Omental fat pad (tissue), 4 donors: ENCODE data around the gene HHEX. TPM values are rescaled to one million over a fixed set of nuclear protein-coding genes. Genes with fewer than 3 reads are reported as not detected.
"Not testable (repeated sequence)": the region's sequence is repeated elsewhere in the genome, so short reads cannot be mapped to it uniquely, and the experiment has no call there.

Source experiments
- ATAC-seq: fragments of 150-250 bp; one replicate; pipeline ENCODE4 v1.9.1; 2016; ENCODE audit warnings: mild to moderate bottlenecking, moderate library complexity; ENCODE audit not compliant: low FRiP score
- DNase-seq: peaks from one replicate; pipeline ENCODE4 v3.0.0-alpha.2; 2019; ENCODE audit warnings: low spot score
- CTCF ChIP-seq, 3 donors: fragments of 450-650 bp; IDR thresholded peaks; one replicate each; pipeline ENCODE4 v1.5.1; 2016 to 2017; ENCODE audit warnings: antibody characterized with exemption in 3 of 3, mild to moderate bottlenecking in 3 of 3, moderate library complexity in 2 of 3
- small RNA-seq: library from RNA; depleted of rRNA; stranded (forward); fragments of <200 nt; gene quantifications from one replicate; pipeline ENCODE3, GENCODE V24; 2016
- total RNA-seq, 4 donors: library from RNA; depleted of rRNA; stranded (reverse); fragments of >200 nt; gene quantifications; one replicate each; pipeline ENCODE4 v1.1.0, GENCODE V29; 2016

The HHEX gene
- total RNA-seq, 4 donors from 2014 or later, result 1.7 to 20.0 (median 10.3) TPM

- ATAC-seq (no peak), DNase-seq (no peak)
- TF ChIP-seq CTCF (IDR thresholded peaks at IDR 0.05), result no peak
These were observed 46.2 kb downstream of the HHEX start for GRCh38 chr10:92735938-92736337.

GRCh38 chr10:92737484-92737883 is 47.7 kb downstream of the HHEX start:
- ATAC-seq, result no peak
- no peak for DNase-seq
- TF ChIP-seq CTCF (IDR thresholded peaks at IDR 0.05), result no peak

- DNase-seq, result no peak
- no peak for TF ChIP-seq CTCF (IDR thresholded peaks at IDR 0.05)
- no peak for ATAC-seq
These were observed 51.0 kb downstream of the HHEX start for GRCh38 chr10:92740762-92741161.

- DNase-seq, result not testable (repeated sequence)
These were observed 52.0 kb downstream of the HHEX start for GRCh38 chr10:92741741-92742140.

GRCh38 chr10:92742331-92743228 is 52.8 kb downstream of the HHEX start:
- ATAC-seq (no peak), DNase-seq (no peak)
- no peak for TF ChIP-seq CTCF (IDR thresholded peaks at IDR 0.05)

More at GRCh38 chr10:92741741-92742140, 52.0 kb downstream of the HHEX start:
- ATAC-seq, result not testable (repeated sequence)

Small RNAs within 50 kb of the gene (small RNA-seq; reads per million reads assigned to genes)
- gene RF00019 (not detected), gene RN7SL644P (not detected)

Other genes with a start within 250 kb of the HHEX start
- 10 to 100 TPM; 17.4 to 42.7 (median 21.8) TPM for gene IDE, start 115.9 kb upstream of the HHEX start, total RNA-seq
- 1 to 10 TPM in 1 of 4 donors, under 1 TPM in 3; 0.37 to 2.2 (median 0.69) TPM for gene KIF11, start 96.8 kb upstream of the HHEX start, total RNA-seq
- 10 to 100 TPM in 2 of 4 donors, 1 to 10 TPM in 2; 9.8 to 25.9 (median 10.9) TPM for gene EXOC6, start 158.6 kb downstream of the HHEX start, total RNA-seq